WTC11 (cell line): ENCODE measurements around the gene SNAPC5. TPM values are rescaled to one million over a fixed set of nuclear protein-coding genes. Genes with fewer than 3 reads are reported as not detected.

Experiments
- ATAC-seq: fragments of 200-7000 bp; cut with Tn5 transposase; 2 replicates; pipeline ENCODE4 v1.10.0; 2021; ENCODE audit warnings: mild to moderate bottlenecking, moderate library complexity
- CTCF ChIA-PET: fragments of 300-600 bp; sonication (Branson Sonifier 250); formaldehyde crosslinking; loops from one replicate; lab custom pipeline; 2021; ENCODE audit warnings: antibody characterized with exemption; lab: Charles Lee
- POLR2A ChIA-PET: fragments of 350-600 bp; sonication (Branson Sonifier 250); formaldehyde crosslinking; loops from one replicate; lab custom pipeline; 2021; ENCODE audit warnings: antibody characterized with exemption; lab: Charles Lee
- DNase-seq: peaks from one replicate; pipeline ENCODE4 v3.0.0; 2021; ENCODE audit warnings: low spot score
- H3K27ac Mint-ChIP-seq: 2 replicates; pipeline ENCODE4 v1.8.0; 2021; ENCODE audit warnings: mixed read lengths
- H3K27me3 Mint-ChIP-seq: 2 replicates; pipeline ENCODE4 v1.8.0; 2021; ENCODE audit warnings: low read depth, mild to moderate bottlenecking, moderate library complexity, mixed read lengths
- H3K36me3 Mint-ChIP-seq: 2 replicates; pipeline ENCODE4 v1.8.0; 2021; ENCODE audit warnings: mixed read lengths
- H3K4me1 Mint-ChIP-seq: 2 replicates; pipeline ENCODE4 v1.8.0; 2022; ENCODE audit warnings: mixed read lengths
- H3K4me3 Mint-ChIP-seq: 2 replicates; pipeline ENCODE4 v1.8.0; 2021; ENCODE audit warnings: mild to moderate bottlenecking, moderate library complexity, mixed read lengths
- H3K9me3 Mint-ChIP-seq: 2 replicates; pipeline ENCODE4 v1.8.0; 2021; ENCODE audit warnings: mixed read lengths
- CDX4 ChIP-seq: fragments of 250-450 bp; sonication (Bioruptor Pico); IDR thresholded peaks from 2 replicates; pipeline ENCODE4 v1.9.0; 2021; ENCODE audit warnings: moderate library complexity, mild to moderate bottlenecking, inconsistent platforms, borderline replicate concordance
- FOXJ3 ChIP-seq: sonication (generic); formaldehyde crosslinking; IDR thresholded peaks from 2 replicates; pipeline ENCODE4 v1.9.0; 2021; ENCODE audit warnings: missing genetic modification reagents, mild to moderate bottlenecking, borderline replicate concordance
- JUN ChIP-seq: sonication (generic); formaldehyde crosslinking; IDR thresholded peaks from 2 replicates; pipeline ENCODE4 v1.8.0; 2023; ENCODE audit warnings: mild to moderate bottlenecking, missing genetic modification reagents
- KAT7 ChIP-seq: sonication (generic); formaldehyde crosslinking; IDR thresholded peaks from 2 replicates; pipeline ENCODE4 v1.8.1; 2023; ENCODE audit warnings: missing genetic modification reagents, mild to moderate bottlenecking, borderline replicate concordance
- MAX ChIP-seq: sonication (generic); formaldehyde crosslinking; IDR thresholded peaks from 2 replicates; pipeline ENCODE4 v1.8.0; 2022; ENCODE audit warnings: mild to moderate bottlenecking, missing genetic modification reagents
- MLX ChIP-seq: sonication (generic); formaldehyde crosslinking; IDR thresholded peaks from 2 replicates; pipeline ENCODE4 v1.8.1; 2023; ENCODE audit warnings: mild to moderate bottlenecking, missing genetic modification reagents, moderate library complexity
- PRRX2 ChIP-seq: fragments of 250-450 bp; sonication (Bioruptor Pico); IDR thresholded peaks from 2 replicates; pipeline ENCODE4 v1.8.0; 2021; ENCODE audit warnings: mild to moderate bottlenecking
- SMAD4 ChIP-seq: sonication (generic); formaldehyde crosslinking; IDR thresholded peaks from 2 replicates; pipeline ENCODE4 v1.8.0; 2022; ENCODE audit warnings: mild to moderate bottlenecking, missing genetic modification reagents
- TP53 ChIP-seq: sonication (generic); formaldehyde crosslinking; IDR thresholded peaks from 2 replicates; pipeline ENCODE4 v1.8.1; 2023; ENCODE audit warnings: mild to moderate bottlenecking, missing genetic modification reagents
- USF2 ChIP-seq: sonication (generic); formaldehyde crosslinking; IDR thresholded peaks from 2 replicates; pipeline ENCODE4 v1.8.1; 2023; ENCODE audit warnings: mild to moderate bottlenecking, missing genetic modification reagents, moderate library complexity
- ZMAT4 ChIP-seq: fragments of 250-450 bp; sonication (Bioruptor Pico); IDR thresholded peaks from 2 replicates; pipeline ENCODE4 v1.9.0; 2021; ENCODE audit warnings: mild to moderate bottlenecking
- ZNF121 ChIP-seq: sonication (generic); formaldehyde crosslinking; IDR thresholded peaks from 2 replicates; pipeline ENCODE4 v1.8.0; 2023; ENCODE audit warnings: missing genetic modification reagents
- ZNF219 ChIP-seq: sonication (generic); formaldehyde crosslinking; IDR thresholded peaks from 2 replicates; pipeline ENCODE4 v1.8.0; 2023; ENCODE audit warnings: missing genetic modification reagents, mild to moderate bottlenecking, borderline replicate concordance
- ZNF512 ChIP-seq: sonication (generic); formaldehyde crosslinking; IDR thresholded peaks from 2 replicates; pipeline ENCODE4 v1.8.1; 2022; ENCODE audit warnings: missing genetic modification reagents, borderline replicate concordance
- total RNA-seq: library from RNA; stranded (reverse); gene quantifications from 3 replicates; pipeline ENCODE4 v1.2.3, GENCODE V29; 2021
- TF ChIP-seq, protein P1 (sequence below): sonication (generic); formaldehyde crosslinking; IDR thresholded peaks from 2 replicates; pipeline ENCODE4 v1.8.1; 2022; ENCODE audit warnings: low read depth, missing genetic modification reagents, borderline replicate concordance
- TF ChIP-seq, protein P2 (sequence below): sonication (generic); formaldehyde crosslinking; IDR thresholded peaks from 2 replicates; pipeline ENCODE4 v1.8.0; 2023; ENCODE audit warnings: missing genetic modification reagents
- TF ChIP-seq, protein P3 (sequence below): sonication (generic); formaldehyde crosslinking; IDR thresholded peaks from 2 replicates; pipeline ENCODE4 v1.8.0; 2023; ENCODE audit warnings: missing genetic modification reagents, mild to moderate bottlenecking, borderline replicate concordance
- TF ChIP-seq, protein P4 (sequence below): sonication (generic); formaldehyde crosslinking; IDR thresholded peaks from 2 replicates; pipeline ENCODE4 v1.8.1; 2023; ENCODE audit warnings: mild to moderate bottlenecking, missing genetic modification reagents

The SNAPC5 gene
- total RNA-seq, 1 experiment from 2014 or later = 21.1 TPM

GRCh38 chr15:66491846-66492245 lies 5.7 kb downstream of the SNAPC5 start (continued):
- TF ChIP-seq CDX4 (no peak), ZMAT4 (CRISPR knock-in tag) (no peak)
- TF ChIP-seq, all 79 proteins: peak for 0

- Mint-ChIP-seq H3K27me3 (no peaks in the 10 kb centered on the region), H3K4me3 (no peak overlapping the region), H3K4me1 (peaks cover 2% of the 10 kb centered on the region; the same call in 1 of the 2 replicates), H3K9me3 (no peaks in the 10 kb centered on the region), H3K36me3 (peaks cover 65% of the 10 kb centered on the region), H3K27ac (peak overlapping the region; percentile 63)
- CTCF ChIA-PET = interaction anchor here (0.6 to 1.4 kb wide), 3 partner anchors 8 to 15 kb away, joined by 3 to 4 read pairs (median 3); partner anchors contain the start of gene SNAPC5
- DNase-seq (no peak), ATAC-seq (no peak)
- POLR2A ChIA-PET = interaction anchor here (0.9 kb wide), 1 partner anchor 9 kb away, joined by 3 read pairs; no protein-coding TSS in a partner anchor
- TF ChIP-seq PRRX2 (CRISPR knock-in tag) (no peak), ZNF219 (CRISPR knock-in tag) (no peak), JUN (no peak), MAX (no peak), SMAD4 (no peak), ZNF512 (CRISPR knock-in tag) (no peak), MLX (no peak), USF2 (CRISPR knock-in tag) (no peak), ZNF121 (CRISPR knock-in tag) (no peak), FOXJ3 (CRISPR knock-in tag) (no peak), KAT7 (no peak), TP53 (CRISPR knock-in tag) (no peak)
- TF ChIP-seq, protein P1, sequence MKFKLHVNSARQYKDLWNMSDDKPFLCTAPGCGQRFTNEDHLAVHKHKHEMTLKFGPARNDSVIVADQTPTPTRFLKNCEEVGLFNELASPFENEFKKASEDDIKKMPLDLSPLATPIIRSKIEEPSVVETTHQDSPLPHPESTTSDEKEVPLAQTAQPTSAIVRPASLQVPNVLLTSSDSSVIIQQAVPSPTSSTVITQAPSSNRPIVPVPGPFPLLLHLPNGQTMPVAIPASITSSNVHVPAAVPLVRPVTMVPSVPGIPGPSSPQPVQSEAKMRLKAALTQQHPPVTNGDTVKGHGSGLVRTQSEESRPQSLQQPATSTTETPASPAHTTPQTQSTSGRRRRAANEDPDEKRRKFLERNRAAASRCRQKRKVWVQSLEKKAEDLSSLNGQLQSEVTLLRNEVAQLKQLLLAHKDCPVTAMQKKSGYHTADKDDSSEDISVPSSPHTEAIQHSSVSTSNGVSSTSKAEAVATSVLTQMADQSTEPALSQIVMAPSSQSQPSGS (CRISPR knock-in tag) = no peak
- TF ChIP-seq, protein P2, sequence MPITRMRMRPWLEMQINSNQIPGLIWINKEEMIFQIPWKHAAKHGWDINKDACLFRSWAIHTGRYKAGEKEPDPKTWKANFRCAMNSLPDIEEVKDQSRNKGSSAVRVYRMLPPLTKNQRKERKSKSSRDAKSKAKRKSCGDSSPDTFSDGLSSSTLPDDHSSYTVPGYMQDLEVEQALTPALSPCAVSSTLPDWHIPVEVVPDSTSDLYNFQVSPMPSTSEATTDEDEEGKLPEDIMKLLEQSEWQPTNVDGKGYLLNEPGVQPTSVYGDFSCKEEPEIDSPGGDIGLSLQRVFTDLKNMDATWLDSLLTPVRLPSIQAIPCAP = no peak
- TF ChIP-seq, protein P3, sequence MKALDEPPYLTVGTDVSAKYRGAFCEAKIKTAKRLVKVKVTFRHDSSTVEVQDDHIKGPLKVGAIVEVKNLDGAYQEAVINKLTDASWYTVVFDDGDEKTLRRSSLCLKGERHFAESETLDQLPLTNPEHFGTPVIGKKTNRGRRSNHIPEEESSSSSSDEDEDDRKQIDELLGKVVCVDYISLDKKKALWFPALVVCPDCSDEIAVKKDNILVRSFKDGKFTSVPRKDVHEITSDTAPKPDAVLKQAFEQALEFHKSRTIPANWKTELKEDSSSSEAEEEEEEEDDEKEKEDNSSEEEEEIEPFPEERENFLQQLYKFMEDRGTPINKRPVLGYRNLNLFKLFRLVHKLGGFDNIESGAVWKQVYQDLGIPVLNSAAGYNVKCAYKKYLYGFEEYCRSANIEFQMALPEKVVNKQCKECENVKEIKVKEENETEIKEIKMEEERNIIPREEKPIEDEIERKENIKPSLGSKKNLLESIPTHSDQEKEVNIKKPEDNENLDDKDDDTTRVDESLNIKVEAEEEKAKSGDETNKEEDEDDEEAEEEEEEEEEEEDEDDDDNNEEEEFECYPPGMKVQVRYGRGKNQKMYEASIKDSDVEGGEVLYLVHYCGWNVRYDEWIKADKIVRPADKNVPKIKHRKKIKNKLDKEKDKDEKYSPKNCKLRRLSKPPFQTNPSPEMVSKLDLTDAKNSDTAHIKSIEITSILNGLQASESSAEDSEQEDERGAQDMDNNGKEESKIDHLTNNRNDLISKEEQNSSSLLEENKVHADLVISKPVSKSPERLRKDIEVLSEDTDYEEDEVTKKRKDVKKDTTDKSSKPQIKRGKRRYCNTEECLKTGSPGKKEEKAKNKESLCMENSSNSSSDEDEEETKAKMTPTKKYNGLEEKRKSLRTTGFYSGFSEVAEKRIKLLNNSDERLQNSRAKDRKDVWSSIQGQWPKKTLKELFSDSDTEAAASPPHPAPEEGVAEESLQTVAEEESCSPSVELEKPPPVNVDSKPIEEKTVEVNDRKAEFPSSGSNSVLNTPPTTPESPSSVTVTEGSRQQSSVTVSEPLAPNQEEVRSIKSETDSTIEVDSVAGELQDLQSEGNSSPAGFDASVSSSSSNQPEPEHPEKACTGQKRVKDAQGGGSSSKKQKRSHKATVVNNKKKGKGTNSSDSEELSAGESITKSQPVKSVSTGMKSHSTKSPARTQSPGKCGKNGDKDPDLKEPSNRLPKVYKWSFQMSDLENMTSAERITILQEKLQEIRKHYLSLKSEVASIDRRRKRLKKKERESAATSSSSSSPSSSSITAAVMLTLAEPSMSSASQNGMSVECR (CRISPR knock-in tag) = no peak
- TF ChIP-seq, protein P4, sequence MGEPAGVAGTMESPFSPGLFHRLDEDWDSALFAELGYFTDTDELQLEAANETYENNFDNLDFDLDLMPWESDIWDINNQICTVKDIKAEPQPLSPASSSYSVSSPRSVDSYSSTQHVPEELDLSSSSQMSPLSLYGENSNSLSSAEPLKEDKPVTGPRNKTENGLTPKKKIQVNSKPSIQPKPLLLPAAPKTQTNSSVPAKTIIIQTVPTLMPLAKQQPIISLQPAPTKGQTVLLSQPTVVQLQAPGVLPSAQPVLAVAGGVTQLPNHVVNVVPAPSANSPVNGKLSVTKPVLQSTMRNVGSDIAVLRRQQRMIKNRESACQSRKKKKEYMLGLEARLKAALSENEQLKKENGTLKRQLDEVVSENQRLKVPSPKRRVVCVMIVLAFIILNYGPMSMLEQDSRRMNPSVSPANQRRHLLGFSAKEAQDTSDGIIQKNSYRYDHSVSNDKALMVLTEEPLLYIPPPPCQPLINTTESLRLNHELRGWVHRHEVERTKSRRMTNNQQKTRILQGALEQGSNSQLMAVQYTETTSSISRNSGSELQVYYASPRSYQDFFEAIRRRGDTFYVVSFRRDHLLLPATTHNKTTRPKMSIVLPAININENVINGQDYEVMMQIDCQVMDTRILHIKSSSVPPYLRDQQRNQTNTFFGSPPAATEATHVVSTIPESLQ (CRISPR knock-in tag) = no peak
These were observed 8.3 kb downstream of the SNAPC5 start for GRCh38 chr15:66489179-66489791.
